Measurements from ENCODE around the gene DAPK2. TPM values are rescaled to one million over a fixed set of nuclear protein-coding genes. Genes with fewer than 3 reads are reported as not detected.

The DAPK2 gene
- total and polyA plus RNA-seq, 2 donors (not counting 1 experiment from before 2014, with no cell fraction given) = 14.4 to 21.4 TPM

DNA sequence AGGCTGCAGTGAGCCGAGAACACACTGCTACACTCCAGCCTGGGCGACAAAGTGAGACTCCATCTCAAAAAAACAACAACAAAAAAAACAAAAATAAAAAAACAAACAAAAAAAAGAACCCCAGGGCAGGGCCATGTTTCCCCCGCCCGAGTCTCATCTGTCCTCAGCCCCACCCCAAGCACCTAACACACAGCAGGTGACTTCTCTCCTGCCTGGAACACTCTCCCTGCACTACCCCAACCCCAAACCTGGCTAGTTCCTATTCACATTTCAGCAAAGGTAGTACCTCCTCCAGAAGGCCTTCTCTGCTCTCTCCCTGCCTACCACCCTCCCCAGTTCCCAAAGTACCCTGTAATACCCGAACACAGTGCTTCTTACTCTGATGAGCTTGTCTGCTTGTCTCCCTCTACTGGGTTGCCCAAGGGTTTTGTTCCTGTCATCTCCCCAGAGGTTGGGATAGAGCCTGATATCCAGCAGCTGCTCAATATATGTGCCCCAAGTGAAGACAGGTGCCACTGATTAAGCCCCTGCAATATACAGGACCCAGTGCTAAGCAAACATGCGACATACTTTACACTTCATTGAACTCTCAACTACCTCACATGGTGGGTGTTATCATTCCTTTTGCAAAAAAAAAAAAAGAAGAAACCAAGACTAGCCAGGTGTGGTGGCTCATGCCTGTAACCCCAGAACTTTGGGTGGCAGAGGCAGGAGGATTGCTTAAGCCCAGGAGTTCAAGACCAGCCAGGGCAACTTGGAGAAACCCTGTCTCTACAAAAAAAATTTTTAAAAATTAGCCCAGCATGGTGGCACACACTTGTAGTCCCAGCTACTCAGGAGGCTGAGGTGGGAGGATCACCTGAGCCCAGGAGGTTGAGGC lies 103.6 kb downstream of the DAPK2 start:
- no peaks in the 10 kb centered on the region for H3K36me3 ChIP-seq (ENCODE audit: control insufficient read depth, insufficient read depth, low read length)
- H4K20me1 ChIP-seq (ENCODE audit: control insufficient read depth, extremely low read depth, insufficient read depth, low read length) = no peaks in the 10 kb centered on the region
- no peak overlapping the region for H3K4me2 ChIP-seq (ENCODE audit: extremely low read depth, insufficient read depth, low read length)
- no peaks in the 10 kb centered on the region for H3K9me3 ChIP-seq (ENCODE audit: control insufficient read depth, insufficient read depth, low read depth, low read length)
- no peaks in the 10 kb centered on the region for H3K79me2 ChIP-seq (ENCODE audit: control insufficient read depth, insufficient read depth, low read length)
- H3K4me1 ChIP-seq (ENCODE audit: control insufficient read depth, extremely low read depth, insufficient read depth, low read length) = peaks cover 9% of the 10 kb centered on the region
- no peak for DNase-seq (ENCODE audit: low read depth in 2 of 2)
- TF ChIP-seq, protein P1, sequence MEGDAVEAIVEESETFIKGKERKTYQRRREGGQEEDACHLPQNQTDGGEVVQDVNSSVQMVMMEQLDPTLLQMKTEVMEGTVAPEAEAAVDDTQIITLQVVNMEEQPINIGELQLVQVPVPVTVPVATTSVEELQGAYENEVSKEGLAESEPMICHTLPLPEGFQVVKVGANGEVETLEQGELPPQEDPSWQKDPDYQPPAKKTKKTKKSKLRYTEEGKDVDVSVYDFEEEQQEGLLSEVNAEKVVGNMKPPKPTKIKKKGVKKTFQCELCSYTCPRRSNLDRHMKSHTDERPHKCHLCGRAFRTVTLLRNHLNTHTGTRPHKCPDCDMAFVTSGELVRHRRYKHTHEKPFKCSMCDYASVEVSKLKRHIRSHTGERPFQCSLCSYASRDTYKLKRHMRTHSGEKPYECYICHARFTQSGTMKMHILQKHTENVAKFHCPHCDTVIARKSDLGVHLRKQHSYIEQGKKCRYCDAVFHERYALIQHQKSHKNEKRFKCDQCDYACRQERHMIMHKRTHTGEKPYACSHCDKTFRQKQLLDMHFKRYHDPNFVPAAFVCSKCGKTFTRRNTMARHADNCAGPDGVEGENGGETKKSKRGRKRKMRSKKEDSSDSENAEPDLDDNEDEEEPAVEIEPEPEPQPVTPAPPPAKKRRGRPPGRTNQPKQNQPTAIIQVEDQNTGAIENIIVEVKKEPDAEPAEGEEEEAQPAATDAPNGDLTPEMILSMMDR (conservative IDR thresholded peaks at IDR 0.05 in 1 of 2, IDR thresholded peaks at IDR 0.05 in 1 of 2; ENCODE audit: low read depth in 1 of 2, low read length in 2 of 2) = no peak
- no peak for TF ChIP-seq EZH2 (IDR thresholded peaks at IDR 0.05; ENCODE audit: low read length, missing control alignments)
- H3K27ac ChIP-seq (ENCODE audit: insufficient read depth, low read length) = no peak overlapping the region
- no peak overlapping the region for H3K4me3 ChIP-seq (replicated peaks in 1 of 4; ENCODE audit: control extremely low read depth in 1 of 4, insufficient read depth in 1 of 4, low read depth in 3 of 4, low read length in 4 of 4)
- no peak overlapping the region for H3K9ac ChIP-seq (ENCODE audit: insufficient read depth, low read length)
- H2AFZ ChIP-seq (ENCODE audit: low read length) = no peak overlapping the region
- H3K27me3 ChIP-seq (ENCODE audit: control insufficient read depth, insufficient read depth, low read length) = no peaks in the 10 kb centered on the region

DNA sequence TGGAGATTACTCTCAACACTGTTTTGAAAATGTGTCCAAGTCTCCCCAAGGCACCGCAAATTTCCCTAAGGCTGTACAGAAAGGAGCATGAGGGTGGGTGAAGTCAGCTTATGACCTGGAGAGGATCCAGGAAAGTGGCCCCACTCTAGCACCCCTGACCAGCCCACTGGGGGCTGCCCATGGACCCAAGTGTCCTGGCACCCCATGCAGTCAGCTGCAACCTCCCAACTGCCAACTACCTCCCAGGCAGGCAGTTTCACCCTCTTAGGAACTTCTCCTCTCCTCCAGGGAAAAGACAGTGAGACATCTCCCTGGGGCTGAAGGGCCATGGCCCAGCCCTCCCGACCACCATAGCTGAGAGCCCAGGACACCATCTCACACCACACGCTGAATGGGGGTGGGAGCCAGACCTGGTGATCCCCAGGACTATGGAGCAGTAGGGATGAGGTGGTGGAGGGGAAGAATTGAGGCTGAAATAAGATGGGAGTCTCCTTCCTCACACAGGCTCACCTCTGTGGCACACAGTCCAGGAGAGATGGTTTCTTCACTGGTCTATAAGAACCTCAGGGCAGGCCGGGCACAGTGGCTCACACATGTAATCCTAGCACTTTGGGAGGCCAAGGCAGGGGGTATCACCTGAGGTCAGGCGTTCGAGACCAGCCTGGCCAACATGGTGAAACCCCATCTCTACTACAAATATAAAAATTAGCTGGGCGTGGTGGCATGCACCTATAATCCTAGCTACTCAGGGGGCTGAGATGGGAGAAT lies 104.4 kb downstream of the DAPK2 start:
- H2AFZ ChIP-seq (ENCODE audit: low read length) = no peak overlapping the region
- no peaks in the 10 kb centered on the region for H3K9me3 ChIP-seq (ENCODE audit: control insufficient read depth, insufficient read depth, low read depth, low read length)
- H3K4me1 ChIP-seq (ENCODE audit: control insufficient read depth, extremely low read depth, insufficient read depth, low read length) = peaks cover 9% of the 10 kb centered on the region
- no peaks in the 10 kb centered on the region for H3K27me3 ChIP-seq (ENCODE audit: control insufficient read depth, insufficient read depth, low read length)
- TF ChIP-seq, protein P1 (conservative IDR thresholded peaks at IDR 0.05 in 1 of 2, IDR thresholded peaks at IDR 0.05 in 1 of 2; ENCODE audit: low read depth in 1 of 2, low read length in 2 of 2) = no peak
- TF ChIP-seq EZH2 (IDR thresholded peaks at IDR 0.05; ENCODE audit: low read length, missing control alignments) = no peak
- H3K4me3 ChIP-seq (replicated peaks in 1 of 4; ENCODE audit: control extremely low read depth in 1 of 4, insufficient read depth in 1 of 4, low read depth in 3 of 4, low read length in 4 of 4) = no peak overlapping the region
- H3K9ac ChIP-seq (ENCODE audit: insufficient read depth, low read length) = no peak overlapping the region
- no peak overlapping the region for H3K27ac ChIP-seq (ENCODE audit: insufficient read depth, low read length)
- no peaks in the 10 kb centered on the region for H4K20me1 ChIP-seq (ENCODE audit: control insufficient read depth, extremely low read depth, insufficient read depth, low read length)
- H3K79me2 ChIP-seq (ENCODE audit: control insufficient read depth, insufficient read depth, low read length) = no peaks in the 10 kb centered on the region
- no peaks in the 10 kb centered on the region for H3K36me3 ChIP-seq (ENCODE audit: control insufficient read depth, insufficient read depth, low read length)
- no peak for DNase-seq (ENCODE audit: low read depth in 2 of 2)
- no peak overlapping the region for H3K4me2 ChIP-seq (ENCODE audit: extremely low read depth, insufficient read depth, low read length)

DNA sequence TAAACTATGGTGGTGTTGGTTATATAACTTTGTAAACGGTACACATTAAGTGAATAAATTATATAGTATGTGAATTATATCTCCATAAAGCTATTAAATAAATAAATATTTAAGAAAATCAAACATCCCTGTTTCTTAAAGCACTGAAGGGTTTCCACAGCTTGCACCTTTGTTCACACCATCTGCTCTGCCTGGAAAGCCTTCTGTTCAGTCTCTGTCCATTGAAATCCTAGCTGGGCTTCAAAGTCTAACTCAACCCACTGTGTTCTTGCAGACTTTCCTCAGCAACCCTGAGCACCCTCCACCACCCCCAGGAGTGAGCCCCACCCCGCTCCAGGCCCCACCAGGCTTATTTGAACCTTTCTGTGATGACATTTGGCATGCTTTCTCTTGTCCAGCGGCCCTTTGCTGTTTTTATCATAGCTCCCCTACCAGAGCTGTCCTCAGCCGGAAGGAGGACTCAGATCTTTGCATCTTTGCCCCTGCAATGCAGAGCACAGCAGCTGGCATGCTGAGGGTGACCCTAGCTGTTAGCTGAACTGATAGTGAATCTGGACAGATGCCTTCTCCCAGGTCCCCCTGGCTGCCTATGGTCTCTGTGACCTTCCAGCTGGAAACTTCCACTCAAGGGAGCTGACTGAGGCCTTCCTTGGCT lies 105.2 kb downstream of the DAPK2 start:
- no peak for DNase-seq (ENCODE audit: low read depth in 2 of 2)
- Histone ChIP-seq H3K4me2 (ENCODE audit: extremely low read depth, insufficient read depth, low read length) (no peak overlapping the region), H3K36me3 (ENCODE audit: control insufficient read depth, insufficient read depth, low read length) (no peaks in the 10 kb centered on the region), H3K79me2 (ENCODE audit: control insufficient read depth, insufficient read depth, low read length) (no peaks in the 10 kb centered on the region), H3K27ac (ENCODE audit: insufficient read depth, low read length) (no peak overlapping the region), H2AFZ (ENCODE audit: low read length) (no peak overlapping the region), H3K4me1 (ENCODE audit: control insufficient read depth, extremely low read depth, insufficient read depth, low read length) (peaks cover 9% of the 10 kb centered on the region), H3K27me3 (ENCODE audit: control insufficient read depth, insufficient read depth, low read length) (no peaks in the 10 kb centered on the region), H3K9ac (ENCODE audit: insufficient read depth, low read length) (no peak overlapping the region), H4K20me1 (ENCODE audit: control insufficient read depth, extremely low read depth, insufficient read depth, low read length) (no peaks in the 10 kb centered on the region), H3K9me3 (ENCODE audit: control insufficient read depth, insufficient read depth, low read depth, low read length) (no peaks in the 10 kb centered on the region), H3K4me3 (replicated peaks in 1 of 4; ENCODE audit: control extremely low read depth in 1 of 4, insufficient read depth in 1 of 4, low read depth in 3 of 4, low read length in 4 of 4) (no peak overlapping the region)
- TF ChIP-seq, protein P1 (conservative IDR thresholded peaks at IDR 0.05 in 1 of 2, IDR thresholded peaks at IDR 0.05 in 1 of 2; ENCODE audit: low read depth in 1 of 2, low read length in 2 of 2) = no peak
- TF ChIP-seq EZH2 (IDR thresholded peaks at IDR 0.05; ENCODE audit: low read length, missing control alignments) = no peak

Measured in fibroblast of lung (primary cell).